HCT116 (cell line): ENCODE data around the gene SLC6A3. TPM values are rescaled to one million over a fixed set of nuclear protein-coding genes. Genes with fewer than 3 reads are reported as not detected.

Experiments used
- ATAC-seq: fragments of 200-7000 bp; cut with Tn5 transposase; 2 replicates; pipeline ENCODE4 v1.9.1; 2020; ENCODE audit warnings: mild to moderate bottlenecking, moderate library complexity
- BruUV-seq: library from RNA; stranded (reverse); fragments of 400-500 nt; replicated peaks from 2 replicates; lab custom pipeline; 2021; lab: Mats Ljungman, UMichigan
- CTCF ChIA-PET: fragments of 300-600 bp; sonication (Branson Sonifier 250); formaldehyde crosslinking; loops from one replicate; lab custom pipeline; 2021; ENCODE audit warnings: antibody characterized with exemption; lab: Charles Lee
- POLR2A ChIA-PET: fragments of 300-600, 350-600 bp; sonication (Branson Sonifier 250); formaldehyde crosslinking; loops from one replicate; lab custom pipeline; 2021; ENCODE audit warnings: antibody characterized with exemption; lab: Charles Lee
- RAD21 ChIA-PET, 2 experiments: fragments of 300-600 bp; sonication (Branson Sonifier 250); formaldehyde crosslinking; loops; one replicate each; lab custom pipeline; 2023; ENCODE audit warnings: low total read pairs in 2 of 2; ENCODE audit not compliant: uncharacterized antibody in 2 of 2, unreplicated experiment in 2 of 2, low non-redundant PET in 1 of 2; lab: Charles Lee
- DNase-seq: peaks from one replicate; pipeline ENCODE4 v3.0.0-alpha.2; 2010; ENCODE audit warnings: low read depth, low spot score
- H2AFZ ChIP-seq: fragments of 200-600 bp; shearing (Covaris generic), sonication (generic); 2 replicates; pipeline ENCODE4 v1.6.1; 2017; ENCODE audit warnings: low read depth, mixed run types, mixed read lengths, antibody characterized with exemption, low read length; ENCODE audit not compliant: poor library complexity, severe bottlenecking
- H3K27ac ChIP-seq: 2 replicates; pipeline ENCODE4 v1.5.1; 2012; ENCODE audit warnings: low read depth, low read length
- H3K27me3 ChIP-seq: fragments of 200-600 bp; sonication (generic); 2 replicates; pipeline ENCODE4 v1.6.1; 2016; ENCODE audit warnings: mixed run types, low read length, mixed read lengths; ENCODE audit not compliant: insufficient read depth
- H3K36me3 ChIP-seq, 2 experiments: fragments of 200-500 bp in 1 of 2; fragments of 200-600 bp in 1 of 2; sonication (Bioruptor generic) in 1 of 2; sonication (generic) in 1 of 2; 2 replicates each; pipeline versions ENCODE4 v1.5.1 to v1.6.1; 2014 to 2016; ENCODE audit warnings: low read length in 2 of 2, inconsistent platforms in 1 of 2, mixed read lengths in 1 of 2, mixed run types in 1 of 2; ENCODE audit not compliant: insufficient read depth in 2 of 2, control insufficient read depth in 1 of 2
- H3K4me1 ChIP-seq, 2 experiments: fragments of 200-600 bp in 1 of 2; sonication (generic) in 1 of 2; 2 replicates each; pipeline versions ENCODE4 v1.5.1 to v1.6.1; 2012 to 2017; ENCODE audit warnings: low read length in 2 of 2, inconsistent platforms in 1 of 2, mild to moderate bottlenecking in 1 of 2, mixed read lengths in 1 of 2, mixed run types in 1 of 2, moderate library complexity in 1 of 2; ENCODE audit not compliant: insufficient read depth in 2 of 2, control insufficient read depth in 1 of 2
- H3K4me2 ChIP-seq: fragments of 200-600 bp; sonication (generic); 2 replicates; pipeline ENCODE4 v1.6.1; 2017; ENCODE audit warnings: mixed run types, low read length, mixed read lengths
- H3K4me3 ChIP-seq, 2 experiments: fragments of 200-600 bp in 1 of 2; sonication (generic) in 1 of 2; replicated peaks in 1 of 2; 2 replicates each; pipeline ENCODE4 v1.5.1; 2011 to 2016; ENCODE audit warnings: low read length in 2 of 2, control low read depth in 1 of 2, low read depth in 1 of 2, mild to moderate bottlenecking in 1 of 2, mixed read lengths in 1 of 2, mixed run types in 1 of 2
- H3K79me2 ChIP-seq: fragments of 200-600 bp; sonication (generic); 2 replicates; pipeline ENCODE4 v1.6.1; 2017; ENCODE audit warnings: mild to moderate bottlenecking, mixed run types, low read length, moderate library complexity, mixed read lengths; ENCODE audit not compliant: insufficient read depth
- H3K9ac ChIP-seq: fragments of 200-600 bp; sonication (generic); 2 replicates; pipeline ENCODE4 v1.6.1; 2016; ENCODE audit warnings: low read length, mixed read lengths
- H3K9me2 ChIP-seq: fragments of 200-600 bp; sonication (generic), shearing (Covaris generic); 2 replicates; pipeline ENCODE4 v1.6.1; 2017; ENCODE audit warnings: mixed run types, mild to moderate bottlenecking, moderate library complexity; ENCODE audit not compliant: insufficient read depth
- H3K9me3 ChIP-seq, 2 experiments: fragments of 200-500 bp in 1 of 2; fragments of 200-600 bp in 1 of 2; sonication (Bioruptor generic) in 1 of 2; sonication (generic) in 1 of 2; 2 replicates each; pipeline ENCODE4 v1.6.1; 2014 to 2017; ENCODE audit warnings: low read length in 2 of 2, mixed read lengths in 2 of 2, inconsistent platforms in 1 of 2, low read depth in 1 of 2, mild to moderate bottlenecking in 1 of 2, mixed run types in 1 of 2, moderate library complexity in 1 of 2; ENCODE audit not compliant: control insufficient read depth in 1 of 2, insufficient read depth in 1 of 2
- H4K20me1 ChIP-seq: fragments of 200-600 bp; sonication (generic), shearing (Covaris generic); 2 replicates; pipeline ENCODE4 v1.6.1; 2017; ENCODE audit warnings: mixed run types, mild to moderate bottlenecking, moderate library complexity; ENCODE audit not compliant: insufficient read depth
- CBX3 ChIP-seq: IDR thresholded peaks from 2 replicates; pipeline ENCODE4 v1.6.1; 2012; ENCODE audit warnings: low read depth
- CEBPB ChIP-seq: IDR thresholded peaks from 2 replicates; pipeline ENCODE4 v1.6.1; 2012; ENCODE audit warnings: low read depth
- EZH2 ChIP-seq: fragments of 200-600 bp; sonication (generic); IDR thresholded peaks from 2 replicates; pipeline ENCODE4 v1.6.1; 2017; ENCODE audit warnings: antibody characterized with exemption, mixed run types
- JUND ChIP-seq: IDR thresholded peaks from 2 replicates; pipeline ENCODE4 v1.6.1; 2012
- SIN3A ChIP-seq: IDR thresholded peaks from 2 replicates; pipeline ENCODE4 v1.6.1; 2012; ENCODE audit warnings: low read depth
- SP1 ChIP-seq: IDR thresholded peaks from 2 replicates; pipeline ENCODE4 v1.6.1; 2012; ENCODE audit warnings: low read depth
- SRF ChIP-seq: IDR thresholded peaks from 2 replicates; pipeline ENCODE4 v1.6.1; 2012; ENCODE audit warnings: low read depth
- ZNF274 ChIP-seq: fragments of 200-500 bp; sonication (Bioruptor generic); IDR thresholded peaks from 2 replicates; pipeline ENCODE4 v1.6.1; 2014; ENCODE audit warnings: mild to moderate bottlenecking, low read depth, low read length, inconsistent platforms
- intact Hi-C: fragments of 100-400 bp; cut with micrococcal nuclease; formaldehyde crosslinking; loops from 2 replicates; pipeline ENCODE4 v1.10.0; 2022
- total RNA-seq: library from RNA; stranded (reverse); gene quantifications from one replicate; pipeline ENCODE4 v1.2.1, GENCODE V29; 2021; ENCODE audit not compliant: unreplicated experiment
- TF ChIP-seq, protein P1 (sequence below): IDR thresholded peaks from 2 replicates; pipeline ENCODE4 v1.6.1; 2011; ENCODE audit warnings: mild to moderate bottlenecking, low read length, moderate library complexity; ENCODE audit not compliant: insufficient replicate concordance; ENCODE audit errors: extremely low read depth
- TF ChIP-seq, protein P2 (sequence below), 3 experiments: fragments of 200-600 bp in 1 of 3; sonication (generic) in 1 of 3; IDR thresholded peaks in 2 of 3; conservative IDR thresholded peaks in 1 of 3; 2 replicates each; pipeline ENCODE4 v1.5.1; 2012 to 2017; ENCODE audit warnings: low read depth in 2 of 3, low read length in 2 of 3, antibody characterized with exemption in 1 of 3, borderline replicate concordance in 1 of 3, control low read depth in 1 of 3, mild to moderate bottlenecking in 1 of 3, mixed read lengths in 1 of 3, mixed run types in 1 of 3, moderate library complexity in 1 of 3; ENCODE audit not compliant: insufficient read depth in 1 of 3

The SLC6A3 gene
- total RNA-seq, 1 experiment from 2014 or later: not detected

DNA sequence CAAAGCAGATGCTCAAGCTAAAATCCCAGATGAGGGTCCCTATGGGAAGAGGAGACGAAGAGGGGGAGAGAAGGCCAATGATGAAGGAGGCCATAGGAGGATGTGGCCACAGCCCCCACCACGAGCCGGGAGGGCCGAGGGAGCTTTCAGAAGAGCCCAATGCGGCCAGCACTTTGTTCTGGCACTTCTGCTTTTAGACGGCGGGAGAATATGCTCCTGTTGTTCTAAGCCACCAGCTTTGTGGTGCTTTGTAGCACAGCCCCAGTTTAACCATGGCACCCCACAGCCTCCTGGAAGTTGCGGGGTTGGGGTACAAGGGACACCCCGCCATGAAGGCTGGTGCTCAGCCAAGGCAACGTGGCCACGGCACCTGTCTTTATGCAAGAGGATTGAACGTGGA lies 45.1 kb upstream of the SLC6A3 start:
- H3K9ac ChIP-seq: no peak overlapping the region
- no peaks in the 10 kb centered on the region for H3K9me3 ChIP-seq
- no peak overlapping the region for H3K4me3 ChIP-seq
- no peak overlapping the region for H3K4me2 ChIP-seq
- H3K79me2 ChIP-seq: peaks cover 3% of the 10 kb centered on the region; the same call in 1 of the 2 replicates
- RAD21 ChIA-PET: no interaction called here
- no peaks in the 10 kb centered on the region for H4K20me1 ChIP-seq
- peaks cover 27 to 33% of the 10 kb centered on the region in 2 experiments; a peak in 3 of 4 replicates for H3K36me3 ChIP-seq
- no peak overlapping the region for H2AFZ ChIP-seq
- H3K9me2 ChIP-seq: no peaks in the 10 kb centered on the region
- CTCF ChIA-PET: no interaction called here
- POLR2A ChIA-PET: no interaction called here
- TF ChIP-seq SIN3A: no peak
- TF ChIP-seq, protein P1, sequence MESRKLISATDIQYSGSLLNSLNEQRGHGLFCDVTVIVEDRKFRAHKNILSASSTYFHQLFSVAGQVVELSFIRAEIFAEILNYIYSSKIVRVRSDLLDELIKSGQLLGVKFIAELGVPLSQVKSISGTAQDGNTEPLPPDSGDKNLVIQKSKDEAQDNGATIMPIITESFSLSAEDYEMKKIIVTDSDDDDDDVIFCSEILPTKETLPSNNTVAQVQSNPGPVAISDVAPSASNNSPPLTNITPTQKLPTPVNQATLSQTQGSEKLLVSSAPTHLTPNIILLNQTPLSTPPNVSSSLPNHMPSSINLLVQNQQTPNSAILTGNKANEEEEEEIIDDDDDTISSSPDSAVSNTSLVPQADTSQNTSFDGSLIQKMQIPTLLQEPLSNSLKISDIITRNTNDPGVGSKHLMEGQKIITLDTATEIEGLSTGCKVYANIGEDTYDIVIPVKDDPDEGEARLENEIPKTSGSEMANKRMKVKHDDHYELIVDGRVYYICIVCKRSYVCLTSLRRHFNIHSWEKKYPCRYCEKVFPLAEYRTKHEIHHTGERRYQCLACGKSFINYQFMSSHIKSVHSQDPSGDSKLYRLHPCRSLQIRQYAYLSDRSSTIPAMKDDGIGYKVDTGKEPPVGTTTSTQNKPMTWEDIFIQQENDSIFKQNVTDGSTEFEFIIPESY: no peak
- TF ChIP-seq SP1: no peak
- TF ChIP-seq ZNF274: no peak
- no peak for TF ChIP-seq JUND
- no peak for TF ChIP-seq CBX3
- TF ChIP-seq, protein P2, sequence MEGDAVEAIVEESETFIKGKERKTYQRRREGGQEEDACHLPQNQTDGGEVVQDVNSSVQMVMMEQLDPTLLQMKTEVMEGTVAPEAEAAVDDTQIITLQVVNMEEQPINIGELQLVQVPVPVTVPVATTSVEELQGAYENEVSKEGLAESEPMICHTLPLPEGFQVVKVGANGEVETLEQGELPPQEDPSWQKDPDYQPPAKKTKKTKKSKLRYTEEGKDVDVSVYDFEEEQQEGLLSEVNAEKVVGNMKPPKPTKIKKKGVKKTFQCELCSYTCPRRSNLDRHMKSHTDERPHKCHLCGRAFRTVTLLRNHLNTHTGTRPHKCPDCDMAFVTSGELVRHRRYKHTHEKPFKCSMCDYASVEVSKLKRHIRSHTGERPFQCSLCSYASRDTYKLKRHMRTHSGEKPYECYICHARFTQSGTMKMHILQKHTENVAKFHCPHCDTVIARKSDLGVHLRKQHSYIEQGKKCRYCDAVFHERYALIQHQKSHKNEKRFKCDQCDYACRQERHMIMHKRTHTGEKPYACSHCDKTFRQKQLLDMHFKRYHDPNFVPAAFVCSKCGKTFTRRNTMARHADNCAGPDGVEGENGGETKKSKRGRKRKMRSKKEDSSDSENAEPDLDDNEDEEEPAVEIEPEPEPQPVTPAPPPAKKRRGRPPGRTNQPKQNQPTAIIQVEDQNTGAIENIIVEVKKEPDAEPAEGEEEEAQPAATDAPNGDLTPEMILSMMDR (IDR thresholded peaks at IDR 0.05 in 2 of 3, conservative IDR thresholded peaks at IDR 0.05 in 1 of 3; ENCODE audit: borderline replicate concordance in 1 of 3, insufficient read depth in 1 of 3, low read depth in 2 of 3, low read length in 2 of 3): no peak
- TF ChIP-seq SRF: no peak
- TF ChIP-seq CEBPB: no peak
- TF ChIP-seq EZH2: no peak
- no peaks in the 10 kb centered on the region for H3K27me3 ChIP-seq
- H3K27ac ChIP-seq: no peak overlapping the region
- intact Hi-C loops: no loop called here
- DNase-seq: no peak
- BruUV-seq: no TSS peak
- ATAC-seq: no peak
- no peaks in the 10 kb centered on the region for H3K4me1 ChIP-seq
